Measurements from ENCODE around the gene PPP2R2C. TPM values are rescaled to one million over a fixed set of nuclear protein-coding genes. Genes with fewer than 3 reads are reported as not detected.
A peak's percentile ranks its signal among the peaks of the same experiment; 100 is the strongest.

The PPP2R2C gene
- total RNA-seq, 2 experiments from 2014 or later = 0.12 TPM; not detected in 1

GRCh38 chr4:6378493-6379445 lies 93.6 kb downstream of the PPP2R2C start:
- CTCF ChIA-PET = no interaction called here

GRCh38 chr4:6377626-6378492 lies 94.6 kb downstream of the PPP2R2C start:
- H3K9me3 Mint-ChIP-seq (ENCODE audit: low read depth) = no peaks in the 10 kb centered on the region
- DNase-seq = no peak
- H3K27me3 Mint-ChIP-seq = peaks cover 6% of the 10 kb centered on the region
- ChIA-PET POLR2A (no interaction called here), CTCF (no interaction called here)
- no peak overlapping the region for H3K4me3 Mint-ChIP-seq
- no peaks in the 10 kb centered on the region for H3K4me1 Mint-ChIP-seq
- no peak overlapping the region for H3K27ac Mint-ChIP-seq
- no peak for ATAC-seq
- intact Hi-C loops (cut with DNase I, micrococcal nuclease) = no loop called here
- no peaks in the 10 kb centered on the region for H3K36me3 Mint-ChIP-seq (ENCODE audit: low read depth)

More at GRCh38 chr4:6378493-6379445, 93.6 kb downstream of the PPP2R2C start:
- ATAC-seq (no peak), DNase-seq (no peak)
- Mint-ChIP-seq H3K4me1 (no peaks in the 10 kb centered on the region), H3K36me3 (ENCODE audit: low read depth) (no peaks in the 10 kb centered on the region), H3K4me3 (no peak overlapping the region), H3K27ac (no peak overlapping the region), H3K27me3 (peaks cover 9% of the 10 kb centered on the region), H3K9me3 (ENCODE audit: low read depth) (no peaks in the 10 kb centered on the region)
- intact Hi-C loops (cut with DNase I, micrococcal nuclease) = no loop called here
- POLR2A ChIA-PET = no interaction called here

GRCh38 chr4:6375620-6376295 lies 96.7 kb downstream of the PPP2R2C start:
- ATAC-seq (no peak), DNase-seq (no peak)
- H3K9me3 Mint-ChIP-seq (ENCODE audit: low read depth) = no peaks in the 10 kb centered on the region
- H3K36me3 Mint-ChIP-seq (ENCODE audit: low read depth) = no peaks in the 10 kb centered on the region
- H3K27ac Mint-ChIP-seq = no peak overlapping the region
- intact Hi-C loops (cut with DNase I, micrococcal nuclease) = no loop called here
- no peaks in the 10 kb centered on the region for H3K4me1 Mint-ChIP-seq
- H3K4me3 Mint-ChIP-seq = no peak overlapping the region
- peaks cover 4% of the 10 kb centered on the region for H3K27me3 Mint-ChIP-seq
- ChIA-PET CTCF (no interaction called here), POLR2A (no interaction called here)

- Mint-ChIP-seq H3K4me3 (no peak overlapping the region), H3K27ac (no peak overlapping the region), H3K9me3 (ENCODE audit: low read depth) (no peaks in the 10 kb centered on the region), H3K4me1 (no peaks in the 10 kb centered on the region), H3K36me3 (ENCODE audit: low read depth) (no peaks in the 10 kb centered on the region), H3K27me3 (peaks cover 2% of the 10 kb centered on the region)
- intact Hi-C loops (cut with DNase I, micrococcal nuclease) = no loop called here
- POLR2A ChIA-PET = no interaction called here
- CTCF ChIA-PET = interaction anchor here (1.8 kb wide), 1 partner anchor 170 kb away, joined by 4 read pairs; no protein-coding TSS in a partner anchor
- ATAC-seq (no peak), DNase-seq (no peak)
Measured at GRCh38 chr4:6374575-6374974, 97.8 kb downstream of the PPP2R2C start.

GRCh38 chr4:6373541-6374410 lies 98.6 kb downstream of the PPP2R2C start:
- no peak overlapping the region for H3K4me3 Mint-ChIP-seq
- DNase-seq = no peak
- no peak overlapping the region for H3K27ac Mint-ChIP-seq
- no peaks in the 10 kb centered on the region for H3K27me3 Mint-ChIP-seq
- CTCF ChIA-PET = interaction anchor here (0.6 to 1.8 kb wide), 3 partner anchors 13 to 171 kb away, joined by 3 to 4 read pairs (median 3); no protein-coding TSS in a partner anchor
- H3K4me1 Mint-ChIP-seq = no peaks in the 10 kb centered on the region
- no peak for ATAC-seq
- POLR2A ChIA-PET = no interaction called here
- H3K9me3 Mint-ChIP-seq (ENCODE audit: low read depth) = no peaks in the 10 kb centered on the region
- intact Hi-C loops (cut with DNase I, micrococcal nuclease) = no loop called here
- H3K36me3 Mint-ChIP-seq (ENCODE audit: low read depth) = no peaks in the 10 kb centered on the region

GRCh38 chr4:6372649-6373525 lies 99.5 kb downstream of the PPP2R2C start:
- Mint-ChIP-seq H3K27me3 (no peaks in the 10 kb centered on the region), H3K4me3 (no peak overlapping the region), H3K36me3 (ENCODE audit: low read depth) (no peaks in the 10 kb centered on the region), H3K27ac (no peak overlapping the region), H3K4me1 (no peaks in the 10 kb centered on the region), H3K9me3 (ENCODE audit: low read depth) (no peaks in the 10 kb centered on the region)
- CTCF ChIA-PET = interaction anchor here (0.7 to 1.8 kb wide), 3 partner anchors 122 to 356 kb away, joined by 3 to 4 read pairs (median 3); no protein-coding TSS in a partner anchor
- peak; percentile 53 for DNase-seq
- POLR2A ChIA-PET = no interaction called here
- intact Hi-C loops (cut with DNase I, micrococcal nuclease) = no loop called here
- ATAC-seq = peak; percentile 89

GRCh38 chr4:6371812-6372211 lies 100.6 kb downstream of the PPP2R2C start:
- H3K4me3 Mint-ChIP-seq = no peak overlapping the region
- CTCF ChIA-PET = no interaction called here
- H3K27ac Mint-ChIP-seq = no peak overlapping the region
- POLR2A ChIA-PET = no interaction called here
- intact Hi-C loops (cut with DNase I, micrococcal nuclease) = no loop called here
- no peaks in the 10 kb centered on the region for H3K27me3 Mint-ChIP-seq
- no peaks in the 10 kb centered on the region for H3K4me1 Mint-ChIP-seq
- no peaks in the 10 kb centered on the region for H3K9me3 Mint-ChIP-seq (ENCODE audit: low read depth)
- DNase-seq (no peak), ATAC-seq (no peak)
- H3K36me3 Mint-ChIP-seq (ENCODE audit: low read depth) = no peaks in the 10 kb centered on the region

- intact Hi-C loops (cut with DNase I, micrococcal nuclease) = no loop called here
- ATAC-seq (no peak), DNase-seq (no peak)
- H3K9me3 Mint-ChIP-seq (ENCODE audit: low read depth) = no peaks in the 10 kb centered on the region
- ChIA-PET CTCF (interaction anchor here (0.9 kb wide), 1 partner anchor 28 kb away, joined by 4 read pairs; no protein-coding TSS in a partner anchor), POLR2A (no interaction called here)
- no peaks in the 10 kb centered on the region for H3K4me1 Mint-ChIP-seq
- H3K36me3 Mint-ChIP-seq (ENCODE audit: low read depth) = no peaks in the 10 kb centered on the region
- H3K27me3 Mint-ChIP-seq = no peaks in the 10 kb centered on the region
- no peak overlapping the region for H3K4me3 Mint-ChIP-seq
- no peak overlapping the region for H3K27ac Mint-ChIP-seq
Measured at GRCh38 chr4:6371271-6371670, 101.1 kb downstream of the PPP2R2C start.

GRCh38 chr4:6369924-6370645 lies 102.3 kb downstream of the PPP2R2C start:
- POLR2A ChIA-PET = no interaction called here
- intact Hi-C loops (cut with DNase I, micrococcal nuclease) = no loop called here
- Mint-ChIP-seq H3K27ac (no peak overlapping the region), H3K27me3 (no peaks in the 10 kb centered on the region), H3K9me3 (ENCODE audit: low read depth) (no peaks in the 10 kb centered on the region), H3K4me3 (no peak overlapping the region), H3K36me3 (ENCODE audit: low read depth) (no peaks in the 10 kb centered on the region), H3K4me1 (no peaks in the 10 kb centered on the region)
- ATAC-seq (no peak), DNase-seq (no peak)
- CTCF ChIA-PET = interaction anchor here (0.6 to 0.9 kb wide), 2 partner anchors 29 to 519 kb away, joined by 3 to 4 read pairs; no protein-coding TSS in a partner anchor

Data from activated CD4-positive, alpha-beta T cell treated with anti-CD3 and anti-CD28 coated beads for 36 hours (primary cell).